HG02973 (cell line): ENCODE measurements around the gene IMMT.

Source experiments
- ATAC-seq: cut with Tn5 transposase; IDR thresholded peaks from one replicate; pipeline ENCODE4 v1.9.1; 2021; ENCODE audit warnings: moderate library complexity; ENCODE audit not compliant: unreplicated experiment

The IMMT gene

GRCh38 chr2:86226636-86227520, 31.6 kb upstream of the IMMT start:
- ATAC-seq: no peak

DNA sequence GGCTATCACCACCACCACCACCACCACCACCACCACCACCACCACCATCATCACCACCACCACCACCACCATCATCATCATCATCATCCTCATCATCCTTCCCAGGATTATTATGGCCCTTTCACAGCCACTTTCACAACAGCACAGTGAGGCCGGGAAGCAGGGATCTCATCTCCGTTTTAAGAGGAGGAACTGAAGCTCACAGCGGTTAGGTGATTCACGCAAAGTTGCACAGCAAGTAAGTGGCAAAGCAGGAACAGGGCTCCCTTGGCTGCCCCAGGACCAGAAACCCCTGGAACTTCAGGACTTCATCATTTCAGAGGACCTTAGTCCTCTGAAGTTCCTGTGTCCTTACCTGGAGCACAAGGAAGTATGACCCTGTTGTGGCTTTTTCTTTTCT, 30.8 kb upstream of the IMMT start:
- no peak for ATAC-seq

GRCh38 chr2:86225581-86225980, 30.3 kb upstream of the IMMT start:
- ATAC-seq: peak; percentile 58

- no peak for ATAC-seq
Observed at GRCh38 chr2:86224645-86225355, 29.5 kb upstream of the IMMT start.

GRCh38 chr2:86223927-86224560, 28.8 kb upstream of the IMMT start:
- no peak for ATAC-seq

GRCh38 chr2:86223140-86223926, 28.1 kb upstream of the IMMT start:
- no peak for ATAC-seq

GRCh38 chr2:86221066-86221684, 25.9 kb upstream of the IMMT start:
- no peak for ATAC-seq

GRCh38 chr2:86219896-86220295, 24.6 kb upstream of the IMMT start:
- ATAC-seq: no peak

DNA sequence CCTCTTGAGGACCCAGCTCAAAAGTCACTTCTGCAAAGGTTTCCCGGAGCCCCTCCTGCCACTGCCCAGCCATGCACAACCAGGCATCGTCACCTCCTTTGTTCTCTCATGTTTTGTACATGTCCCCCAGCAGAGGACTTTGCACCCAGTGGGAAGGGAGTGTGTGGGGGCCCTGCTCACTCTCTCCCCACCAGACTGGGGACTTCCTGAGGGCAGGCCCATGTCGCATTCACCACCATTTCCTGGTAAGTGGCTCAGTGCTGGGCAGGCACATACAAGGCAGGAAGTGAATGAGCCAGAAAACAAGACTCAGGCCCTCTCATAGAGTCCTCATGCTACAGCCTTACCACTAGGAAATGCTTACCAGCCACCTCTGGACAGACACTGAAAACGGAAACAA, 22.9 kb upstream of the IMMT start:
- no peak for ATAC-seq

GRCh38 chr2:86216575-86217555, 21.6 kb upstream of the IMMT start:
- no peak for ATAC-seq

DNA sequence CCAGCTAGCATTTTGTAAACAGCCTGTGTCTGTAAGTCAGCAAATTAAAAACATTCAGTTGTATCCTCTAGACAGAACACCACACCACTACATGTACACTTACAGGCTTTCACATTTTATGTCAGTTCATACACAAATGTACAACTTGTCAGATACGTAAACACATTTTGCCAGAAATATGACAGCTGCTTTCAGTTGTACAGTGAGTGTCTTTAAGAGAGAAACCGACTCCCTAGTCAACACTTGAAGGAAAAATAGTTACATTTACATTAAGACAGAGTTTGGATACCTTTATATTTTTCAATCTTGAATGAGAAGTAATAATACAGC, 19.2 kb upstream of the IMMT start:
- no peak for ATAC-seq

GRCh38 chr2:86213699-86214502, 18.6 kb upstream of the IMMT start:
- ATAC-seq: no peak

DNA sequence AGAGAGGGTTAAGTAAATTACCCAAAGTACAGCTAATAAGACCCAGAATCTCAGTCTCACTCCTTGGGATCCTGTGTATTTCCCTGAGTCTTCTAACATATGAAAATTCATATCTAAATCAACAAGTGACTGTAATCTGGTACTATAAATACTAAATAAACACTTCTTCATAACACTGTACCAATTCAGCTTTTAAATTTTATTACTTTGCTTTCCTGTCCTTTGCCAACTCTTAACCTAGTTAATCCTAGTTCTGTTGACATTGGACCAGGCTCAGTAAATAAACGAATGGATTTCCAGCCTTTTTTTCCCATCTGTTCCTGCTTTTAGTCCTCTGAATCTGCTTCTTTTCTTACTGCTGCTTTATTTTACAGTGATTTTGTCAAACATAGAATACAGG, 17.8 kb upstream of the IMMT start:
- ATAC-seq: no peak

DNA sequence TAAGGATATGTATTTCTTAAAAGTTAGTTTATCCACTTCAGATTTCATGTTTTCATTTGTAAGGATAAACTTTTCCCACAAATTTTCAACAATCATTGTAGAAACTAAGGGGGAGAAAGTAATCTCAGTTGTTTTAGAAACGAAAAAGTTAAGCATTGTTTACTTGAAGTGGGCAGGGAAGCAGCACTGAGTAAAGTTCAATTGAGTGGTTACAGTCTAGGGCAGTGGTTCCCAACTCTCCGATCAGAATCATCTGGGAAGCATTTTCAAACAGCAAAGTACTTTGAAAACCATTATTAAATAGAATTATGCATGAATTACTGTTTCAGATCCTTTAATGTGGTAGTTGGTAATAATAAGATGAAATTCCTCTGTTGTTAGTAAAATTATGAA, 16.5 kb upstream of the IMMT start:
- no peak for ATAC-seq

DNA sequence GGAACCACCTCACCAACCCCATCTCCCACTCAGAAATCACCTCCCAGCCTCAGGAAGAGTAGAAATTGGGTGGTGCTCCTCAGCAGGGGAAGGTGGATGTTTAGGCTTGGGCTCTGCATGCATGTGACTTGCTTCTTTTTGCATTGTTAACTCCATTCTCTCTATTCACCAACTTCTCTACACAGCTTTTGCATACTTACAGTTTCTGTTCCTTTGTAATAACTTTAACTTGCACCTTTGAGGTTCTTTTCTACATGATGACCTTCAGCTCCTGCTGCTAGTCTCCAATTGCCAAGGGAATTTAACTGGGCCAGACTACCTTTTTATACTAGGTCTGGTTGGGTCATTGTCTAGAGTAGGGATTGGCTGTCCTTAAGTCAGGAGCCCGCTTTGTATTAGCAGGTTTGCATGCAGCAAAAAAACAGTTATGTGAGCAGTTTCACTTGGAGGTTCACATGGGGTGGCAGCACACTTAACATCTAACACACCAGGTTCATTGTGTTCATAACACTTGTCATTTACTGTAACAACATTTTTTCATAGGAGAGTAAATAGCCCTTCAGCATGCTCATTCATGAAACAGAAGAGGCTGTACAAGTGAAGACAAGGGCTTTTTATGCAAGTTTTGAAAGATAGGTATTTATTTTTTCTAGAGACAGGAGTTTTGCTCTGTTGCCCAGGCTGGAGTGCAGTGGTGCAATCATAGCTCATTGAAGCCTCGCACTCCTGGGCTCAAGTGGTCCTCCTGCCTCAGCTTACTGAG, 16.0 kb upstream of the IMMT start:
- no peak for ATAC-seq

GRCh38 chr2:86204458-86204857, 9.2 kb upstream of the IMMT start:
- ATAC-seq: no peak

DNA sequence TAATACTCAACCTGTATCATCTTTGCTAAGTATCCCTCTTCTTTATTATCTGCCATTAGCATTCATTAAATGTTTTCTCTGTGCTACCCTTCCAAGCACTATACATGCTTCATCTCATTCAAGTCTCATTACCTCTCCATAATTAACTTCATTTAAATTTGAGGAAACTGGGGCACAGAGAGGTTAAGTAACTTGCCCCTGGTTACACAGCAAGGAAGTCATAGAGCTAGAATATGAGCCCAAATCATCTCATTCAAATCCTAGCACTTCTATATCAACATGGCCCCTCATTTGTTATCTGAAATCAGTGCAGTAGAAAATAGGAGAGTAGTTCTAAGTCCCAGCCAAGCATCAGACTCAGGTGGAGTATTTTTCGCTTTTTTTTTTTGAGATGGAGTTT, 8.4 kb upstream of the IMMT start:
- no peak for ATAC-seq

- ATAC-seq: no peak
Observed at GRCh38 chr2:86202702-86203101, 7.4 kb upstream of the IMMT start.
